IPS-18c (cell line): ENCODE data around the gene GTF2H2.
"Not testable (repeated sequence)": the region's sequence is repeated elsewhere in the genome, so short reads cannot be mapped to it uniquely, and the experiment has no call there.

Source experiments
- H3K4me3 ChIP-seq: 2 replicates; pipeline ENCODE4 v1.7.0; 2013; ENCODE audit warnings: low read depth, mild to moderate bottlenecking, low read length, moderate library complexity; ENCODE audit not compliant: insufficient read depth
- H3K9me3 ChIP-seq: one replicate; pipeline ENCODE4 v1.6.1; 2013; ENCODE audit warnings: mild to moderate bottlenecking, low read length, moderate library complexity; ENCODE audit not compliant: control insufficient read depth, insufficient read depth

Gene GTF2H2

DNA sequence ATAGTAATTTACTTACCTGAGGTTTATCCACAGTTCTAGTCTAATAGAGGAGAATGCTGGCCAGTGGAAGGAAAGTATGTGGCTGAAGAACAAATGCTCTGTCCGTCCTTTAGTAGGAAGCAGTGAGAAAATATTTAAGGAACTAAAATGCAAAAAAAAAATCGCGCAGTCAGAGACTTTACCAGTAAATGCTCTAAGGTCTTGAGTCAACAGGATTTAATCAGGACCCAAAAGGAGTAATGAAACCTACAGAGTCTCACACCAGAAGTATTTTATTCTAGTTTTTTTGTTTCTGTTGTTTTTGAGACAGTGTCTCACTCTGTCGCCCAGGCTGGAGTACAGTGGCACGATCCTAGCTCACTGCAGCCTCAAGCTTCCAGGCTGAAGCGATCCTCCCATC, 46.8 kb downstream of the GTF2H2 start:
- not testable (repeated sequence) for H3K4me3 ChIP-seq, H3K9me3 ChIP-seq

DNA sequence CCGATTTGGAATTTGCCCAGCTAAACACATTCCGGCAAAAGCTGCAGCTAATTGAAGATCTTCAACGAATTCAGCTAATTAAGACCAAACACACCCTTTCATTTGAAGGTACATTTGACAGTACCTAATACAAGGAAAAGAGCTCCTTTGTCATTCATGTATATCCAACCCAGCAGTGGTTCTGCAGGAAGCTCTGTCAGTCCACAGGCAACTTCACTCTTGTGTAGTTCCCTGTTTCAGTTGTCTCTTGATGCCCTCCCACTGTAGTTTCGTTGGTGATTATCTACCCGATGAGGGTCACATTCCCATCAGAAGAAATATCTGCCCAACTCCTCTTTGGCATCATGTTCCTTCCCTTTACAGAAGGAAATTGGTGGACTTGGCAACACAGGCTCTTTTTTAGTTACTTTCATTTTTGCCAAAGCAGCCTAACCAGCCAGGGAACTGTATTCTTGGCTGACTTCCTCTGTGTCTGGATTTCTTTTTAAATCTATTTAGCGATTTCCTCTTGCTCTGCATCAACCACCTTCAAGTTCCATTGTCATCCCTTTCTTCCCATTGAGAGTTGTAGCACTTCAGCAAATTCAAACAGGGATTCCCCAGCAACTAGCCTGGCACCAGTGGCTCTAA, 49.0 kb downstream of the GTF2H2 start:
- not testable (repeated sequence) for H3K4me3 ChIP-seq, H3K9me3 ChIP-seq

DNA sequence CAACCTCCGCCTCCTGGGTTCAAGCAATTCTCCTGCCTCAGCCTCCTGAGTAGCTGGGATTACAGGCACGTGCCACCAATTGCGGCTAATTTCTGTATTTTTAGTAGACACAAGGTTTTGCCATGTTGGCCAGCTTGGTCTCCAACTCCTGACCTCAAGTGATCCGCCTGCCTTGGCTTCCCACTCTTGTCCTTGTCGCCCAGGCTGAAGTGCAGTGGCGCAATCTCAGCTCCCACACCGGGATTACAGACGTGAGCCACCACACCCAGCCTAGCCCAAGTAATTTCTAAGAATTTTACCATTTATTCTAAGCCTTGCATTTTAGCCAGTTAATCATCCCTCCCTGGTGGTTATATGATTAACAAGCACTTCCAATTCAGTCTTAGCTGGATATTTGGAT, 53.3 kb downstream of the GTF2H2 start:
- Histone ChIP-seq H3K9me3 (no peaks in the 10 kb centered on the region), H3K4me3 (no peak overlapping the region)

GRCh38 chr5:71013575-71013974, 53.9 kb downstream of the GTF2H2 start:
- no peak overlapping the region for H3K4me3 ChIP-seq
- no peaks in the 10 kb centered on the region for H3K9me3 ChIP-seq

- Histone ChIP-seq H3K4me3 (no peak overlapping the region), H3K9me3 (no peaks in the 10 kb centered on the region)
Measured at GRCh38 chr5:71011194-71011792, 56.2 kb downstream of the GTF2H2 start.

DNA sequence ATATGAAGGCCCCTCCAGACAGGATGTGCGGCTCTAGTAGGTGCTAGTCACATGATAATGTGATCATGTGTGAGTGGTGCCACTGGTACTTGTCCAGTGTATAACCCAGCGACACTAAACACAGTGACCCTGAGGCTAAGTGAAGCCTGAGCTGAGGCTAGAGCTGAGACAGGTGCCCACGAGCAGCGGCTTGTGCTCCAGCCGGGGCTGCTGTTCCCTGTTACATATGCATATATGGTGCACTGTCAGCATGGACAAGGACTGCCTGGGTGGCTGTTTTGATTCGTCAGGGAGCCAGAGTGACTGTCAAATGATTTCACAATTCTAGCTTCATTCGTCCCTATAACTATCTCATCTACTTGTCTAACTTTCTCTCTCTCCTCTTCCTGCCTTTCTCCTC, 60.5 kb downstream of the GTF2H2 start:
- H3K4me3 ChIP-seq, H3K9me3 ChIP-seq: not testable (repeated sequence)
